Panc1 (cell line): ENCODE measurements around the gene TMEM88. TPM values are rescaled to one million over a fixed set of nuclear protein-coding genes. Genes with fewer than 3 reads are reported as not detected.

Experiments
- ATAC-seq: fragments of 200-7000 bp; cut with Tn5 transposase; 2 replicates; pipeline ENCODE4 v1.9.1; 2020; ENCODE audit warnings: mild to moderate bottlenecking, moderate library complexity
- BruUV-seq: library from RNA; stranded (reverse); fragments of 400-500 nt; replicated peaks from 2 replicates; lab custom pipeline; 2021; lab: Mats Ljungman, UMichigan
- CTCF ChIA-PET: fragments of 300-600 bp; sonication (Branson Sonifier 250); formaldehyde crosslinking; loops from one replicate; lab custom pipeline; 2022; ENCODE audit warnings: antibody characterized with exemption; lab: Charles Lee
- POLR2A ChIA-PET: fragments of 300-600 bp; sonication (Branson Sonifier 250); formaldehyde crosslinking; loops from one replicate; lab custom pipeline; 2022; ENCODE audit warnings: antibody characterized with exemption; lab: Charles Lee
- DNase-seq: peaks from one replicate; pipeline ENCODE4 v3.0.0-alpha.2; 2010; ENCODE audit warnings: low read depth, low spot score
- H3K27ac ChIP-seq: 2 replicates; pipeline ENCODE4 v1.5.1; 2011; ENCODE audit warnings: mild to moderate bottlenecking, low read length, inconsistent platforms
- H3K27me3 ChIP-seq: fragments of 200-500 bp; sonication (Bioruptor generic); 2 replicates; pipeline ENCODE4 v1.6.0; 2014; ENCODE audit warnings: low read length, inconsistent platforms; ENCODE audit not compliant: control insufficient read depth, insufficient read depth
- H3K36me3 ChIP-seq: fragments of 200-500 bp; sonication (Bioruptor generic); 2 replicates; pipeline ENCODE4 v1.5.1; 2014; ENCODE audit warnings: inconsistent platforms, mild to moderate bottlenecking, low read length, moderate library complexity; ENCODE audit not compliant: control insufficient read depth, insufficient read depth
- H3K4me1 ChIP-seq: 2 replicates; pipeline ENCODE4 v1.5.1; 2011; ENCODE audit warnings: inconsistent platforms, mild to moderate bottlenecking, low read length, moderate library complexity; ENCODE audit not compliant: control insufficient read depth, insufficient read depth
- H3K4me3 ChIP-seq, 2 experiments: 2 replicates each; pipeline ENCODE4 v1.5.1; 2011 to 2012; ENCODE audit warnings: low read depth in 2 of 2, low read length in 2 of 2, mild to moderate bottlenecking in 2 of 2, inconsistent platforms in 1 of 2, moderate library complexity in 1 of 2
- H3K9me3 ChIP-seq: fragments of 200-500 bp; sonication (Bioruptor generic); 2 replicates; pipeline ENCODE4 v1.5.1; 2014; ENCODE audit warnings: low read depth, mild to moderate bottlenecking, inconsistent platforms, low read length, moderate library complexity; ENCODE audit not compliant: control insufficient read depth, insufficient read depth
- CTCF ChIP-seq: fragments of 450-650 bp; IDR thresholded peaks from 2 replicates; pipeline ENCODE4 v1.5.1; 2017; ENCODE audit warnings: mild to moderate bottlenecking
- POLR2AphosphoS5 ChIP-seq: IDR thresholded peaks from 2 replicates; pipeline ENCODE4 v1.6.1; 2012; ENCODE audit warnings: mild to moderate bottlenecking, low read depth, low read length, moderate library complexity
- REST ChIP-seq, 2 experiments: IDR thresholded peaks; 2 replicates each; pipeline ENCODE4 v1.6.1; 2011 to 2012; ENCODE audit warnings: low read depth in 2 of 2, control low read depth in 1 of 2, low read length in 1 of 2, mild to moderate bottlenecking in 1 of 2, moderate library complexity in 1 of 2; ENCODE audit not compliant: insufficient read depth in 1 of 2
- SIN3A ChIP-seq: IDR thresholded peaks from 2 replicates; pipeline ENCODE4 v1.6.1; 2012; ENCODE audit warnings: low read depth, mild to moderate bottlenecking, low read length, moderate library complexity, borderline replicate concordance; ENCODE audit not compliant: insufficient read depth
- in situ Hi-C: cut with HindIII; loops from 2 replicates; pipeline ENCODE4 v1.10.0; 2016; ENCODE audit warnings: low sequenced_read_pairs, low pct_unique_long_range_greater_than_20kb
- intact Hi-C: fragments of 100-400 bp; cut with micrococcal nuclease; formaldehyde crosslinking; loops from one replicate; pipeline ENCODE4 v1.10.0; 2022; ENCODE audit not compliant: unreplicated experiment
- total RNA-seq: library from RNA; stranded (reverse); gene quantifications from one replicate; pipeline ENCODE4 v1.2.1, GENCODE V29; 2021; ENCODE audit not compliant: unreplicated experiment

TMEM88 gene
- total RNA-seq, 1 experiment from 2014 or later: 1.6 TPM

GRCh38 chr17:7834957-7835813 is 19.7 kb upstream of the TMEM88 start:
- H3K27ac ChIP-seq: peak overlapping the region; percentile 40
- TF ChIP-seq CTCF: peak; percentile 91
- no peak; the same call in none of the 2 replicates for TF ChIP-seq SIN3A
- no peaks in the 10 kb centered on the region; the same call in 1 of the 2 replicates for H3K36me3 ChIP-seq
- no peaks in the 10 kb centered on the region for H3K9me3 ChIP-seq
- in situ Hi-C loops: no loop called here
- POLR2A ChIA-PET: interaction anchor here (0.6 to 1.8 kb wide), 2 partner anchors 9 to 239 kb away, joined by 5 to 7 read pairs; no protein-coding TSS in a partner anchor
- CTCF ChIA-PET: interaction anchor here (0.6 to 1.4 kb wide), 3 partner anchors 22 to 78 kb away, joined by 3 to 6 read pairs (median 4); partner anchors contain the start of genes CYB5D1 and NAA38
- intact Hi-C loops: no loop called here
- ATAC-seq: peak; percentile 83
- peak; percentile 96 for DNase-seq
- H3K4me3 ChIP-seq: peak overlapping the region; percentile 66 to 83
- BruUV-seq: no TSS peak
- H3K27me3 ChIP-seq: no peaks in the 10 kb centered on the region
- H3K4me1 ChIP-seq: peaks cover 32% of the 10 kb centered on the region

- ChIA-PET CTCF (interaction anchor here (0.6 to 1.4 kb wide), 3 partner anchors 21 to 77 kb away, joined by 3 to 6 read pairs (median 4); partner anchors contain the start of genes CYB5D1 and NAA38), POLR2A (interaction anchor here (0.6 to 1.8 kb wide), 3 partner anchors 8 to 239 kb away, joined by 5 to 16 read pairs (median 7); no protein-coding TSS in a partner anchor)
- intact Hi-C loops: no loop called here
- no peak for DNase-seq
- BruUV-seq: TSS peak; percentile 92
- peak; percentile 29 for ATAC-seq
- peak overlapping the region; percentile 66 to 83 for H3K4me3 ChIP-seq
- 0 out of 2 replicates have a peak, but pooled peaks have one; percentile 27 for TF ChIP-seq POLR2AphosphoS5
- TF ChIP-seq REST (IDR thresholded peaks at IDR 0.05; ENCODE audit: insufficient read depth in 1 of 2, low read depth in 2 of 2, low read length in 1 of 2): no peak
- in situ Hi-C loops: no loop called here
- H3K4me1 ChIP-seq: peaks cover 40% of the 10 kb centered on the region
- H3K27ac ChIP-seq: peak overlapping the region; percentile 82
- H3K9me3 ChIP-seq: no peaks in the 10 kb centered on the region
- no peaks in the 10 kb centered on the region for H3K27me3 ChIP-seq
- H3K36me3 ChIP-seq: no peaks in the 10 kb centered on the region; the same call in 1 of the 2 replicates
These were observed 18.9 kb upstream of the TMEM88 start for GRCh38 chr17:7835814-7836595.
